Endodermal cell (in vitro differentiated cells): ENCODE results near the gene CCT2. TPM values are rescaled to one million over a fixed set of nuclear protein-coding genes. Genes with fewer than 3 reads are reported as not detected.

ENCODE experiments used
- DNase-seq: peaks from one replicate; pipeline ENCODE4 v3.0.0-alpha.2; 2017
- H3K27ac ChIP-seq: 2 replicates; pipeline ENCODE4 v1.5.1; 2013; ENCODE audit warnings: mild to moderate bottlenecking, low read depth, low read length, moderate library complexity
- H3K27me3 ChIP-seq: 2 replicates; pipeline ENCODE4 v1.6.1; 2013; ENCODE audit warnings: mild to moderate bottlenecking, low read length, moderate library complexity; ENCODE audit not compliant: insufficient read depth, control insufficient read depth, poor library complexity, severe bottlenecking
- H3K36me3 ChIP-seq: 2 replicates; pipeline ENCODE4 v1.7.0; 2013; ENCODE audit warnings: mild to moderate bottlenecking, low read length, moderate library complexity; ENCODE audit not compliant: control insufficient read depth, insufficient read depth
- H3K4me1 ChIP-seq: one replicate; pipeline ENCODE4 v1.7.0; 2013; ENCODE audit warnings: low read length; ENCODE audit not compliant: control insufficient read depth, insufficient read depth
- H3K4me3 ChIP-seq: 2 replicates; pipeline ENCODE4 v1.5.1; 2013; ENCODE audit warnings: mild to moderate bottlenecking, low read length, moderate library complexity
- H3K9ac ChIP-seq: 2 replicates; pipeline ENCODE4 v1.6.1; 2013; ENCODE audit warnings: mild to moderate bottlenecking, low read length, moderate library complexity; ENCODE audit not compliant: poor library complexity, severe bottlenecking; ENCODE audit errors: extremely low read depth
- H3K9me3 ChIP-seq: 2 replicates; pipeline ENCODE4 v1.6.1; 2013; ENCODE audit warnings: mild to moderate bottlenecking, low read length, moderate library complexity; ENCODE audit not compliant: control insufficient read depth
- H3K27ac Mint-ChIP-seq: 2 replicates; pipeline ENCODE4 v1.8.0; 2020; ENCODE audit warnings: mixed read lengths
- H3K27me3 Mint-ChIP-seq: 2 replicates; pipeline ENCODE4 v1.8.0; 2021; ENCODE audit warnings: mild to moderate bottlenecking, mixed read lengths; ENCODE audit not compliant: insufficient read depth
- H3K36me3 Mint-ChIP-seq: 2 replicates; pipeline ENCODE4 v1.8.0; 2020; ENCODE audit warnings: low read depth, mixed read lengths
- H3K4me1 Mint-ChIP-seq: 2 replicates; pipeline ENCODE4 v1.8.0; 2020; ENCODE audit warnings: mixed read lengths
- H3K4me3 Mint-ChIP-seq: 2 replicates; pipeline ENCODE4 v1.8.0; 2020; ENCODE audit warnings: mild to moderate bottlenecking, moderate library complexity, mixed read lengths
- H3K9me3 Mint-ChIP-seq: 2 replicates; pipeline ENCODE4 v1.8.0; 2020; ENCODE audit warnings: mild to moderate bottlenecking, mixed read lengths
- CTCF ChIP-seq: fragments of 200-600 bp; sonication (generic); conservative IDR thresholded peaks from 2 replicates; pipeline ENCODE4 v1.5.0; 2021; ENCODE audit warnings: antibody characterized with exemption, mild to moderate bottlenecking
- WGBS, 2 experiments: methylation state at CpG; one replicate each; pipeline versions ENCODE4 v1.1.5 to v1.1.7; 2013; ENCODE audit warnings: missing lambda C conversion rate in 2 of 2, mixed read lengths in 1 of 2; ENCODE audit not compliant: insufficient coverage in 1 of 2, insufficient read length in 1 of 2; 5-methylcytosine and 5-hydroxymethylcytosine counted together
- total RNA-seq, 2 donors: library from RNA; stranded (reverse); fragmentation: NEBNext Ultra II Directional in 1 of 2; extraction: Animal tissue kit (Norgen Biotek cat#: 25700) in 1 of 2; gene quantifications; 2 replicates in 1 of 2; 3 replicates in 1 of 2; pipeline ENCODE4 v1.2.1, GENCODE V29; 2021

Gene CCT2
- total RNA-seq, 2 donors from 2014 or later: 284 to 319 TPM

GRCh38 chr12:69579029-69579428 lies 6.2 kb upstream of the CCT2 start:
- TF ChIP-seq CTCF: no peak
- Mint-ChIP-seq H3K4me3 (no peak overlapping the region), H3K4me1 (peaks cover 3% of the 10 kb centered on the region), H3K36me3 (peaks cover 15% of the 10 kb centered on the region), H3K27ac (no peak overlapping the region), H3K9me3 (no peaks in the 10 kb centered on the region), H3K27me3 (no peaks in the 10 kb centered on the region)
- no peak overlapping the region for H3K27ac ChIP-seq
- H3K27me3 ChIP-seq: no peaks in the 10 kb centered on the region
- WGBS, 2 experiments: 88 to 100% methylated on average over 2 to 3 of the region's 4 CpGs
- H3K36me3 ChIP-seq: peaks cover 42% of the 10 kb centered on the region
- DNase-seq: no peak
- no peak overlapping the region for H3K9ac ChIP-seq
- H3K4me3 ChIP-seq: no peak overlapping the region
- H3K9me3 ChIP-seq: no peaks in the 10 kb centered on the region
- no peaks in the 10 kb centered on the region for H3K4me1 ChIP-seq

GRCh38 chr12:69580074-69580473 lies 5.2 kb upstream of the CCT2 start:
- Histone ChIP-seq H3K9me3 (no peaks in the 10 kb centered on the region), H3K36me3 (peaks cover 31% of the 10 kb centered on the region), H3K4me3 (no peak overlapping the region), H3K9ac (no peak overlapping the region), H3K4me1 (no peaks in the 10 kb centered on the region), H3K27me3 (no peaks in the 10 kb centered on the region), H3K27ac (no peak overlapping the region)
- Mint-ChIP-seq H3K4me3 (no peak overlapping the region), H3K9me3 (no peaks in the 10 kb centered on the region), H3K27ac (no peak overlapping the region), H3K36me3 (peaks cover 5% of the 10 kb centered on the region), H3K27me3 (no peaks in the 10 kb centered on the region), H3K4me1 (peaks cover 3% of the 10 kb centered on the region)
- TF ChIP-seq CTCF: no peak
- 97 to 100% methylated on average over 1 of the region's 1 CpG for WGBS, 2 experiments
- no peak for DNase-seq

GRCh38 chr12:69583203-69583602 lies 2.1 kb upstream of the CCT2 start:
- no peak overlapping the region for H3K4me3 Mint-ChIP-seq
- H3K27ac Mint-ChIP-seq: no peak overlapping the region

More at GRCh38 chr12:69583203-69583602, 2.1 kb upstream of the CCT2 start:
- Histone ChIP-seq H3K4me3 (no peak overlapping the region), H3K4me1 (no peaks in the 10 kb centered on the region), H3K9ac (no peak overlapping the region), H3K27me3 (no peaks in the 10 kb centered on the region), H3K27ac (no peak overlapping the region), H3K36me3 (peaks cover 23% of the 10 kb centered on the region), H3K9me3 (no peaks in the 10 kb centered on the region)
- Mint-ChIP-seq H3K9me3 (no peaks in the 10 kb centered on the region), H3K4me1 (peaks cover 3% of the 10 kb centered on the region), H3K27me3 (no peaks in the 10 kb centered on the region), H3K36me3 (peaks cover 16% of the 10 kb centered on the region)
- peak; percentile 72 for TF ChIP-seq CTCF
- peak; percentile 85 for DNase-seq
